Mucosa of gallbladder (tissue), 1 donor: ENCODE data around the gene F2RL2. TPM values are rescaled to one million over a fixed set of nuclear protein-coding genes. Genes with fewer than 3 reads are reported as not detected.

Source experiments
- DNase-seq: peaks from one replicate; pipeline ENCODE4 v3.0.0-alpha.2; 2020; ENCODE audit warnings: low spot score
- total RNA-seq: library from RNA; stranded (reverse); gene quantifications from one replicate; pipeline ENCODE4 v1.2.1, GENCODE V29; 2021
- donor health status: DM: no; HTN: no; CAD: no.

Gene F2RL2
- 1.9 TPM for total RNA-seq

GRCh38 chr5:76622973-76623596 is at the start of gene F2RL2:
Gene F2RL2, minus strand, starts transcription at chr5:76623403. Its CDS starts 173 bp downstream, at chr5:76623230.
- peak; percentile 22 for DNase-seq

- DNase-seq, result no peak
Observed at GRCh38 chr5:76672242-76672641, 49.0 kb upstream of the F2RL2 start.

GRCh38 chr5:76670508-76670907 is 47.3 kb upstream of the F2RL2 start:
- DNase-seq, result no peak

- DNase-seq, result no peak
Observed at GRCh38 chr5:76669245-76669644, 46.0 kb upstream of the F2RL2 start.

- DNase-seq, result no peak
Observed at GRCh38 chr5:76667495-76667894, 44.3 kb upstream of the F2RL2 start.

- no peak for DNase-seq
Observed at GRCh38 chr5:76664079-76664478, 40.9 kb upstream of the F2RL2 start.

GRCh38 chr5:76663573-76663972 is 40.4 kb upstream of the F2RL2 start:
- no peak for DNase-seq

GRCh38 chr5:76662521-76662920 is 39.3 kb upstream of the F2RL2 start:
- no peak for DNase-seq

- no peak for DNase-seq
Observed at GRCh38 chr5:76660360-76660759, 37.2 kb upstream of the F2RL2 start.

GRCh38 chr5:76657683-76658311 is 34.6 kb upstream of the F2RL2 start:
- no peak for DNase-seq

- no peak for DNase-seq
Observed at GRCh38 chr5:76657091-76657490, 33.9 kb upstream of the F2RL2 start.

GRCh38 chr5:76652809-76653414 is 29.7 kb upstream of the F2RL2 start:
- DNase-seq, result no peak

- no peak for DNase-seq
Observed at GRCh38 chr5:76649140-76649539, 25.9 kb upstream of the F2RL2 start.

- DNase-seq, result no peak
Observed at GRCh38 chr5:76643371-76643770, 20.2 kb upstream of the F2RL2 start.

- DNase-seq, result no peak
Observed at GRCh38 chr5:76642390-76643040, 19.3 kb upstream of the F2RL2 start.

- DNase-seq, result peak; percentile 68
Observed at GRCh38 chr5:76641514-76642120, 18.4 kb upstream of the F2RL2 start.

- DNase-seq, result no peak
Observed at GRCh38 chr5:76638479-76638878, 15.3 kb upstream of the F2RL2 start.

- DNase-seq, result no peak
Observed at GRCh38 chr5:76637490-76637889, 14.3 kb upstream of the F2RL2 start.

GRCh38 chr5:76634661-76635060 is 11.5 kb upstream of the F2RL2 start:
- no peak for DNase-seq

GRCh38 chr5:76626738-76627137 is 3.5 kb upstream of the F2RL2 start:
- no peak for DNase-seq

GRCh38 chr5:76625087-76625815 is 2.0 kb upstream of the F2RL2 start:
- no peak for DNase-seq

- DNase-seq, result no peak
Observed at GRCh38 chr5:76622076-76622475, 1.1 kb downstream of the F2RL2 start.
